Forelimb muscle (tissue), 1 donor: ENCODE measurements around the gene SETX. TPM values are rescaled to one million over a fixed set of nuclear protein-coding genes. Genes with fewer than 3 reads are reported as not detected.

Experiments used
- DNase-seq: peaks from one replicate; pipeline ENCODE4 v3.0.0-alpha.2; 2013; ENCODE audit warnings: low read depth
- polyA plus RNA-seq: library from polyadenylated mRNA; unstranded; fragments of 120-200 nt; gene quantifications from one replicate; pipeline ENCODE4 v1.2.1, GENCODE V29; 2013; ENCODE audit not compliant: insufficient read length

The SETX gene
- polyA plus RNA-seq, 1 donor: 28.5 TPM

DNA sequence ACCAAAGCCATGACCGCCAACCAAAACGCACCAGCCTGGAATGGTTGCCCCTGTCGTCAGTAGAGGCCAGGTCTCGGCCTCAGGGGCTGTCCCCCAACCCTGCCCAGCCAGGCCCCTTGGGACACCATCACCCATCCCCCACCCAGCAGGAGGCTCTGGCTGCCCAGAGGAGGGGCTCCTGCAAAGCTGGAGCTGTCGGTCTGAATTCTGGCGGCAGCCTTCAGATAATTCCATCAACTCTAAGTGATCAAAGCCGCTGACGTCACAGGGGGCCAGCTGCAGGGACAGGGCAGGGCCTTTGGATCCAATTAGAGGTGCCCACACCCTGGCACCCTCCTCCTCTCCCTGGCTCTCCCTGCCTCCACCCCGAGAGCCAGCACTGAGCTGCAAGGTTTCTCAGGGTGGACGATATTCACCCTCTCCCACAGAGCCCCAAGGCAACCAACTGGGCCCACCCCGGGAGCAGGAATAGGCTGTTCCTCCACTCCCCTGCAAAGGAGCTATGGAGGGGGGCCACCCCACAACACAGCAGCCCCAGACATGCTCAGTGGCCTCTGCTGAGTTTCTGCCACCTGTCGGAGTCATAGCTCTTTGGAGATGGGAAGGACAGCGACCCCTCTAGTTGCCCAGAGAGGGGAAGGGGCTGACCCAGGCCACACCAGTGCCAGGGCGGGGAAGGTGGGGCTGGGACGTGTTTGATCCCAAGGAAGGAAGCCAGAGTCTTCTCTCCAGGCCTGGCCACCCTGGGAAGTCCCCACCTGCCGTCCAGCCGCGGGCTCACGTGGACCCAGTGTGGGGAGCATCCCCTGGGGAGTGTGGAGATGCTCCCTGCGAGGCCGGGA, 114.6 kb downstream of the SETX start:
- no peak for DNase-seq

DNA sequence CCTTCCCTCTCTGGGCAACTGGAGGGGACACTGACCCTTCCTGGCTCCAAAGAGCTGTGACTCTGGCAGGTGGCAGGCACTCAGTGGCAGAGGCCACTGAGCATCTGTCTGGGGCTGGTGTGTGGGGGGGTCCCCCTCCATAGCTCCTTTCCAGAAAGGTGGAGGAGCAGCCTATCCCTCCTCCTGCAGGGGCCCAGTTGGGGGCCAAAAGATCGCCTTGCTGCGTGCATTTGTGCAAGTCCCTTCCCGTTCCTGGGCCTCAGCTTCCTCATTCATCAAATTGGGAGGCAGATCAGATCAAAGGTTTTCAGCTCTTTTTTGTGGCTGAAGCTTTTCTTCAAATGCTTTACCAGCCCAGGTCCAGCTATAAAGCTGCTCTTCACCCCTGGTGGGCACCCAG, 115.3 kb downstream of the SETX start:
- no peak for DNase-seq

GRCh38 chr9:132238992-132239391, 115.8 kb downstream of the SETX start:
- DNase-seq: no peak

DNA sequence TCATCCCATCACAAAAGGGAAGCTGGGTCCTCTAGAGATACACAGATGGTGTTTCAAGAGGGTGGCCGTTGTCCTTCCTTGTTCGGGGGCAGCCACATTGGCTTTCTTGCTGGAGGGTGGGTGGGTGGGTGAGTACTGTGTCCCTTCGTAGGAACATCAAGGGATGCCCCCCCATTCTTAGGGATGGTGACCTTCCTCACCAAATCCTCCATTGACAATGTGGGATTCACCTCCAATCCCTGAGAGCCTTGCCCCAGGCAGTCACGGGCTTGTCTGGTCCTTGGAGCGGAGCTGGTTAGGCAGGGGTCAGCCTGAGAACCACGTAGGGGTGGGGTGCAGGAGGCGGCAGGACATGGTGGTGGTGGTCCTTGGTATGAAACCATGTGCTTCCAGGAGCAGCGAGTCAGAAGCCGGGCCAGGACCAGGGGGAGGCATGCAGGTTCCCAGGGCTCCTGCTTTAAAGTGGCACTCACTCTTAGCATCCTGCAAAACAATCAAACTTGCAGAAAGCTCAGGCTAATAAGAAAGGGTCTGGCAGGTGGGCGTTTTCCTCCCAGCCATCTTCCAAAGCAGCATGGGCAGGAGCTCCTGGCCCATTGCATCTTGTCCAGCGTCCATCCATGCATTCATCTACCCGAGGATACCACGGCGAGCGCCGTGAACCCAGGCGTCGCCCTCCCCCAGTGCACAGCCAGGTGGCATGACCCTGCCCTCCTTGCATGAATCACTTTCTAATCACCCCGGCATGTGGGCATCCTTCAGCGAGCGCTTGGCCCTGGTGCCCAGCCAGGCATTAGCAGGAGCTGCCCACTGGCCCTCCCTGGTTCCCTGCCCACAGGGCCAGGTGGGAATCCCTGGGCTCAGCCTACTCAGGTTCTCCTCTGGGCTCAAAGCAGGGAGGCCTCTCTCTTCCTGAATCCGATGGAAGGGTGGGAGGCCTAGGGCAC, 116.5 kb downstream of the SETX start:
- no peak for DNase-seq

DNA sequence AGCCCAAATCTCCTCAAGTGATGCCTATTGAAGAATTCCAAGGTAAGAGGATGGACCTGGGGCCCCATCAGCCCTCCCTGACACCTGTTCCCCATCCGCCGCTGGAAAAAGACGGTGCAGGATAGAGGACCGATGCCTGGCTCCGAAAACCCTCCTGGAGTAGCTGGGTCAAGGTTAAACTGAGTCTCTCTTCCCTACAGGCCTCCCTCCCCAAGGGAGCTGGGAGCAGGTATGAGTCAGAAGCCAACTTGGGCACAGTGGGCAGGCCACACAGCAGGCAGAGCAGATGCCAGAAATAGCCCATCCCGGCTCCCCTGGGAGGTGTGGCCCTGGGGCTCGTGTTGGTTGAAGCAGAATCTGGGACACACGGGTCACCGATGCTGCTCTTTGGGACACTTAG, 117.3 kb downstream of the SETX start:
- DNase-seq: no peak

DNA sequence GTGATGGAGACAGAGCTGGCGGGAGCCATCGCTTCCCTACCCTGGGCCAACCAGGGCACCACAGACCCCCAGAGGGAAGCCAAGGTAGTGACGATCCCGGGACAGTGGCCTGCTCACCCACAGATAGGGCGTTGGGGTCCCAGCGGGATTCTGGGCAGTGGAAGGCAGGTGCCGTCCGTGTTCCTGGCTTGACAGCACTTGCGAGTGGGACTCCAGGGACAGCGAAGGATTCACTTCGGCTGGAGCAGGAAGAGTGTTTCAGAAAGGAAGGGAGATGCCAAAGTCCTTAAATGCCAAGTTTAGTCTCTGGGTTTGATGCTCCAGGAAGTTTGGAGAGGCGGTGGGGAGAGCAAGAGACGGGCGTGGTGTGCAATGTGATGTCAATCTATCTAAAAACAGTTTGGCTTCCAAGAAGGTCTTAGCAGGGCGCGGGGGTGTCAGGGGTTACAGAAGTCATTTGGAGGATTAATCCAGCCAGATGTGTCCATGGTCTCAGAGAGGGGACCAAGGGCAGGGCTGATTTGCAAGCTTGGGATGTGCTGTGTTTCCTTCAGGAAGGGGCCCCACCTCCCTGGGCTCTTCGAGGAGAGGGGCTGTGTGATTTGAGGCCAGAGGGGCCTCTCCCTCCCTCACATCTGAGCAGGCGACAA, 118.0 kb downstream of the SETX start:
- DNase-seq: no peak

DNA sequence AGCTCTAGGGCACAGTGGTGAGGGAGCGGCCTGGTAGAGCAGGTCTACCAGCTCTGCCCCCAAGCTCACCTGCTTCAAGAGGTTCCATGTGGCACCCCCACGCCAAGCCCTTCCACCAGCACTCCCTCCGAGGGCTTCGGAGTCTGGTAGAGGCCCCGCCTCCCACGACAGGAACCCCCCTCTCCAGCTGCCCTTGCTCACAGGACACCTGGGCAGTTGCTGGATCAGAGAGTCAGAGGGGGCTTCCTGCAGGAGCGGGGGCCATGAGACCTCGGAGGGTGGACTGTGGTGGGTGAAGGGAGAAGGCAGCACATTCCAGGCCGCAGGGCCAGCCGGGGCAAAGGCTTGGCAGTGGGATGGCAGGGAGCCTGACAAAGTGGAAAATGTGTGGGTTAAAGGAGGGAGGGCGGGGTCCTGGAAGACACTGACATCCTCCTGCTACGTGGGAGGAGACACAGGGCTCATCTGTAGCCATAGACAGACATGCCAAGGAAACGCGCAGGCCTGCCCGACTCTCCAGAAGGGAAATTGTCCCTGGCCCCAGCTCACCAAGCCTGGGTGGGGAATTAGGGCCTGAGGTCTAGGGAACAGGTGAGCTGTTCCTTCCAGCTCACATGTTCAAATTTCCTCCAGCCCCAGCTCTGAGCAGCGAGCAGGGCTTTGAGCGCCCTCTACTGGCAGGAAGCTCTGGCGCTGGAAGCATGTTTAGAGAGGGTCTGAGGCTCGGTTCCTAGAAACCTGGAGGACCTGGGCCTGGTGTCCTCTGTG, 118.7 kb downstream of the SETX start:
- no peak for DNase-seq

DNA sequence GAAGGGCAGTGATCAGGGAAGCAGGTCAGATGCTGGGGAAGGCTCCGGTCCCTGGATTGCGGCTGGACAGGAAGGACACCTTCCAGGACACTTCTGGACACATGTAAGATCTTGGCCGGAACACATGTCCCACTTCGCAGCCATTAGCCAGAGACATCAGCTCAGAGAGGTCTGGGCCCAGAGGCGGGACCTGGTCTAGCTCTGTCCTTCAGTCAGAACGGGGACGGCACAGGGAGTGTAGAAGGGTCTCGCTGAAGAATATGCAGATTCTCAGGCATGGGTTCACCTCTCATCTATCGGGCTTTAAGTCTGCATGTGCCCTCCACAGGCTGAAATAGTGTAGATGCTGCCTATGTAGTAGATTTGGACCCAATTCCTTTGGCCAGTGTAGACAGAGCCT, 119.7 kb downstream of the SETX start:
- DNase-seq: no peak

DNA sequence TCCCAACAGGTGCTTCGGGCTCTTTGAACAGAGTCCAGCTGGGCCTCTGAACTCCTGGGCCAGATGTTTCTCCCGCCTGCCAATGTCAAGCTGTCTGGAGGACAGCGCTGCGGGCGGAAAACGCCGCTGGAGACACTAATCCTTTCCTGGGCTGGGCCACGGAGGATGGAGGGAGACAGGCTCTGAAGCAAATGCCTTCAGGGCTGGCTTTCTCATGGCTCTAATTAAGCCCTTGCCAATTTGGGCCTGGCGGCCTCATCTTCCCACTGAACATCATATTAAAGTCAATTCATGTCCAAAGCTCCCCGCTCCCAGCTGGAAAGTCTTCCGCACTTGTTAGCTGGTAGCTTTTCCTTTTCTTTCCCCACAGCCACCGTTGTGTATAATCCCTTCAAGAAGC, 120.3 kb downstream of the SETX start:
- DNase-seq: no peak

DNA sequence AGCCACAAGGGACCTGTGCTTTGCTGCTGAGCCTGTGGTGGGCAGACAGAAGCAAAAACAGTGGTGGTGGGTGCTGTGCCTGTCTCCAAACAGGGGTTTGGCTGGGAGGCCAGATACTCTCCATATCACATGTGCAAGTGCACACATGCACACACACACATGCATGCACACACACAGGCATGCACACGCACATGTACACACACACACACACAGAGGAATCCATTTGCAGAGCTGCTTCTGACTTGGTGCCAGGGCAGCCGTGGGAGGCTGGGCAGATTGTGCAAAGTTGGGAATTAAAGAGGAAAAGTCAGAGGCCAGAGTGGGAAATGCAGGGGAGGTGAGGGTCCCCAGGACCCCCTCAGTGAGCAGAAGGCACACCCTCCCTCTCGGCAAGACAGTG, 121.6 kb downstream of the SETX start:
- DNase-seq: no peak

GRCh38 chr9:132232522-132232921, 122.3 kb downstream of the SETX start:
- no peak for DNase-seq

DNA sequence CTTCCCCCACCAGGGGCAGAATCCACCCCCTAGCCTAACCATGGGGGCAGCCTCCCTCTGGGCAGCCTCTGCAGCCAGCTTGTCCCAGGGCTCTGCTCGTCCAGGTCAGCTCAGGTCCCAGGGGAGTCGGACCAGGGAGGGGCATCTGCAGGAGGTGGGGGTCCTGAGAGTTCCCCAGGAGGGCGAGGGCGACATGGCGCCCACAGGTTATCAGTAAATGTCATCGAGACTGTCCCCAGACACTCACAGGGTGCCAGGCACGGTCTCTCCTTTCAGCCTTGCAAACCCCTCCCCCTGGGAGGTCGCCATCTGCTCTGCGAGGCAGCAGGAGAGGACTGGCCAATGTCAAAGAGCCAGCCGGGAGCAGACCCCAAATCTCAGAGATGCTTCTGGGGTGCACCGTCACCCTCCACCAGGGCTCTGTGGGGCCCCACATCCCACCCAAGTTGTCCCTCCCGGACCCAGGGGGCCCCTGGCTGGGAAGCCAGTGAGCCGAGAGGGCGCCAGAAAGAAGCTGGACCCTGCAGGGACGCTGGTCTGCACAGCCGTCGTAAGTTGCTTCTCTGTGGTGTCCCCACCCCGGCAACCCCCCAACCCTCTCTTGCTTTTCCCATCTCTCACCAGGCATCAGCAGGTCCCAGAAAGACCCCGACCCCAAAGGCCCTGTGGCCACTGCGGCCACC, 123.6 kb downstream of the SETX start:
- DNase-seq: no peak

DNA sequence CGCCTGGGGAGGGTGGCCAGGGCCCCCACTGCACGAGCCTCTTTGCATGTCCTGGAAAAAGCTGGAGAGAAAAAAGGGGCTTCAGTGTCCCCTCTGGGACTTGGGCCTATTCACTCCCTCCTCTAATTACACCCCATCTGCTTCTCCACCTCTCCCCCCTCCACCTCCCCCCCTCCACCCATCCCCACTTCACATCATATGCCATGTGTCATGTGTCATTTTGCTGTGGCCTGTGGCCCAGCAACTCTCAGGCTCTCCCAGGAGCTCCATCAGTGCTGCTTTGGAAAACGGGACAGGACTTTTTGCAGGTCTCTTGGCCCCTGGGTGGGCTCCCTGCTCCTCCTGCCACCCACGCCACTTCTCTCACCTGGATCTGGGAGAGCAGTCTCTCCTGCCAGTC, 124.2 kb downstream of the SETX start:
- no peak for DNase-seq

DNA sequence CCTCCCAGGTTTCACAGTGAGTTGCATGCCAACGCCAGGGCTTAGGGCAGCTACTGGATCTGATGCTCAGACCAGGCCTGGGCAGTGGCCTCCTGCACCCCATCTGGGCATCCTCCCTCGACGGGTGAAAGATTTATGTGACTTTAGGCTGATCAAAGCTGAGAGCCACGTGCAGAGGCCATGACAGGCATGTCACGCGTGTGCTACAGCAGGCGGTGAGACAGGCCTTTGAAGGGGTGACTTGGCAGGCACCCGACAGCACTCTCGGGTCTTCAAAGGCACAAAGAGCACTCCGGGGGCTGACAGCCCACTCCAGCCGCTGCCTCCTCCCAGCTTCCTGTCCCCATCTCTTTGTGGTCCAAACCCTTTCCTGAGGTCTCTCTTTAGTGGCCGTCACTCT, 126.7 kb downstream of the SETX start:
- no peak for DNase-seq

DNA sequence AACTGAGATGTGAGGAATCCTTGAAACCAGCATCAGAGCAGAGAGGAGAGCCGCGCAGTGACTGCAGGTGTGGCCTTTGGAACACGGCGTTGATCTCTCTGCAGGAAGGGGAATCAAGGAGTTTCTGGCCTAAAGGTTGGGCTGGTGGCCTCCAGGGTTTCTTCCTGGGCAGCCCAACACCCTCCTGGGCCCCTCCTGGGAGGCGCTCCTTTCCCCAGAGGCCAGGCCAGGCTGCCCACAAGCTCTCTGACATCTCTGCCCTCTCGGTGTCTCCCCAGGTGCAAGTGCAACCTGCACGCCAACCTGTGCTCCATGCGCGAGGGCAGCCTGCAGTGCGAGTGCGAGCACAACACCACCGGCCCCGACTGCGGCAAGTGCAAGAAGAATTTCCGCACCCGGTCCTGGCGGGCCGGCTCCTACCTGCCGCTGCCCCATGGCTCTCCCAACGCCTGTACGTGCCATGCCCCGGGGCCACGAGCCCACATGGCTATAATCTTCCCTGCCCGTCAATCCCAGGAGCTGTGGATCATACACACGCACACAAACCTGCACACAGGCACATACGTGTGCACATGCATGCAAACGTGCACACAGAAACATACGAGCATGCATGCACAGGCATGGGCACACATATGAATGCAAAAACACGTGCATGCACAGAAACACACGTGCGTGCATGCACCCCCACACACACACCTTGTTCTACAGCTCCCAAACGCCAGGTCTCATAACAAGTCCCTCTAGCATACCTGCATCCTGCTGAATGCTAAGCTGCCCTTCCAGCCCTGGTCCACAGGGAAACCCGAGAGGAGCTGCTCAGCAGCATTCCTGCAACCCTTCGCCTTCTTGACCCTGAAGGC, 128.0 kb downstream of the SETX start:
- DNase-seq: no peak

DNA sequence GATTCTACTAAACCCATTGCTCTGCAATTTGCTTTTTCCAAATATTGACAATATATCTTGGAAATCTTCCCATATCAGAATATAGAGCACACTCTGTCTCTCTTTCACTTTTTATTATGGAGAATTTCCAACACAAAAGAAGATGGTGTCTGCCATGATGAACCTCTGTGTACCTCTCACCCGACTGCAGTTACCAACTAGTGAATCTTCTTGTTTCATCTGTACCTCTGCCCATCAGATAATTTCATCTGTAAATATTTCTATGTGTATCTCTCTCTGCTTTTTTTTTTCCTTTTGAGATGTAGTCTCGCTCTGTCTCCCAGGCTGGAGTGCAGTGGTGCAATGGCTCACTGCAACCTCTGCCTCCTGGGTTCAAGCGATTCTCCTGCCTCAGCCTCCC, 130.1 kb downstream of the SETX start:
- DNase-seq: no peak

DNA sequence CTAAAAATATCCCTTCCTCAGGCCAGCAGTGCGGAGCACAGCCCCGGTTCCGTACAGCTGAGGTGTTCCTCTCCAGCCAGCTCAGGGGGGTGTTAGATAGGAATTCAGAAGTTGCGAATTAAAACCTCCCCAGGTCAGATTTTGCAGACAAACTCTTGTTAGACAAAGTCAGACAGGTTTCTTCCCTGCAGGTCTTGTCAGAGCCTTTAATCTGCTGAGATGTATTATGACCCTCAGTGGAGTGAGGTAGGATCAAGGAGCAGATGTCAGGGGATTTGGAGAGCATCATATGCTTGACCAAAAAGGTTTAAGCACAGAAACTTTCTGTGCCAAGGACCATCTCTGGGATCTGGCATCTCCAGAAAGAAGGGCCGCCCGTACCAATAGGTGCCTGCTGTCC, 132.8 kb downstream of the SETX start:
- DNase-seq: no peak

DNA sequence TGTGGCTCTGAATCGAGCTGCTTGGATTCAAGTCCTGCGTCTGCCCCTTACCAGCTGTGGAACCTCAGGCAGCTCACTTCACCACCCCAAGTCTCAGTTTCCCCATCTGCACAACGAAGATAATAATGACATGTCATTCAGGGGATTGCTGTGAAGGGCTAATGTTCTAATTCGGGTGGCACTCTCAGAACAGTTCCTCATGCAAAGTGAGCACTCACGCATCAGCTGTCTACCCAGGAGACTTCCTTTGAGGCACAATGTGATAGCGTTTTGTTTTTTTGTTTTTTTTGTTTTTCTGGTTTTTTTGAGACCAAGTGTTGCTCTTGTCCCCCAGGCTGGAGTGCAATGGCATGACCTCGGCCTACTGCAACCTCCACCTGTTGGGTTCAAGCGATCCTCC, 136.6 kb downstream of the SETX start:
- no peak for DNase-seq

DNA sequence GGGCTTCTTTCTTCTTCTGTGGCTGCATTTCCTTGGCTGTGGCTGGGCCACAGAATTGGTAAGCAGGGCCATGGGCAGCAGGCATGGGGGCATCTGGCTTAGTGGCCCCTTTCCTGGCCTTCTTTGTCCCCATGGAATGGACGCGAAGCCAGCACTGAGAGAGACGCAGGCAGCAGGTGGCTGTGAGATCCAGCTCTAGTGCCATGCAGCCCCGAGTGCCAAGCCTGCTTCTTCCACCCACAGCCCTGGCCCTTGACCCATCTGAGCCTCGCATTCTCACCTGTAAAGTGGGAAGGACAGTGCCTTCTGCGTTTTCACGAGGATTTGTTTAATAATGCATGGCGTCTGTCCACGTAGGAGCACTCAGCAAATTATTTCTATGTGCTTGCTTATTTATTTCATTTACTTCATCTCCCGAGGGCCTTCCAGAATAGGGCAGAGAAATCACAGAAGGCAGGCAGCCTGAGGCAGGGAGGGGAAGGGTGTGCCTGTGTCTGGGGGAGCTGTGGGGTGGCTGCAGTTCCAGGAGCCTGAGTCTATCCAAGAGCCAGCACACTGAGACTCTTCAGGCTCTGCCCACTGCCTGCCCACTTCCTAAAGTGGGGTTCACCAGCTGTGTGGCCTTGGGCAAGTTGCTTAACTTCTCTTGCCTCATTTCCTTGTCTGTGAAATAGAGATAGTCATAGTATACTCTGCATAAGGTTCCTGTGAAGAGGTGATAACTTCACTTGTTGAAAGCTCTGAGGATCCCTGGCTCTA, 137.7 kb downstream of the SETX start:
- DNase-seq: no peak
